Panc1 (cell line): ENCODE measurements around the gene N4BP2L2.

Source experiments
- CTCF ChIP-seq: fragments of 450-650 bp; IDR thresholded peaks from 2 replicates; pipeline ENCODE4 v1.5.1; 2017; ENCODE audit warnings: mild to moderate bottlenecking
- POLR2AphosphoS5 ChIP-seq: IDR thresholded peaks from 2 replicates; pipeline ENCODE4 v1.6.1; 2012; ENCODE audit warnings: mild to moderate bottlenecking, low read depth, low read length, moderate library complexity
- SIN3A ChIP-seq: IDR thresholded peaks from 2 replicates; pipeline ENCODE4 v1.6.1; 2012; ENCODE audit warnings: low read depth, mild to moderate bottlenecking, low read length, moderate library complexity, borderline replicate concordance; ENCODE audit not compliant: insufficient read depth
- TCF7L2 ChIP-seq: IDR thresholded peaks from 2 replicates; pipeline ENCODE4 v1.6.1; 2011; ENCODE audit warnings: mild to moderate bottlenecking, low read depth, low read length, inconsistent platforms
- TF ChIP-seq, protein P1 (sequence below), 2 experiments: IDR thresholded peaks; 2 replicates each; pipeline ENCODE4 v1.6.1; 2011 to 2012; ENCODE audit warnings: low read depth in 2 of 2, control low read depth in 1 of 2, low read length in 1 of 2, mild to moderate bottlenecking in 1 of 2, moderate library complexity in 1 of 2; ENCODE audit not compliant: insufficient read depth in 1 of 2

GRCh38 chr13:32423592-32423991 lies 115.0 kb downstream of the N4BP2L2 start:
- TF ChIP-seq, protein P1, sequence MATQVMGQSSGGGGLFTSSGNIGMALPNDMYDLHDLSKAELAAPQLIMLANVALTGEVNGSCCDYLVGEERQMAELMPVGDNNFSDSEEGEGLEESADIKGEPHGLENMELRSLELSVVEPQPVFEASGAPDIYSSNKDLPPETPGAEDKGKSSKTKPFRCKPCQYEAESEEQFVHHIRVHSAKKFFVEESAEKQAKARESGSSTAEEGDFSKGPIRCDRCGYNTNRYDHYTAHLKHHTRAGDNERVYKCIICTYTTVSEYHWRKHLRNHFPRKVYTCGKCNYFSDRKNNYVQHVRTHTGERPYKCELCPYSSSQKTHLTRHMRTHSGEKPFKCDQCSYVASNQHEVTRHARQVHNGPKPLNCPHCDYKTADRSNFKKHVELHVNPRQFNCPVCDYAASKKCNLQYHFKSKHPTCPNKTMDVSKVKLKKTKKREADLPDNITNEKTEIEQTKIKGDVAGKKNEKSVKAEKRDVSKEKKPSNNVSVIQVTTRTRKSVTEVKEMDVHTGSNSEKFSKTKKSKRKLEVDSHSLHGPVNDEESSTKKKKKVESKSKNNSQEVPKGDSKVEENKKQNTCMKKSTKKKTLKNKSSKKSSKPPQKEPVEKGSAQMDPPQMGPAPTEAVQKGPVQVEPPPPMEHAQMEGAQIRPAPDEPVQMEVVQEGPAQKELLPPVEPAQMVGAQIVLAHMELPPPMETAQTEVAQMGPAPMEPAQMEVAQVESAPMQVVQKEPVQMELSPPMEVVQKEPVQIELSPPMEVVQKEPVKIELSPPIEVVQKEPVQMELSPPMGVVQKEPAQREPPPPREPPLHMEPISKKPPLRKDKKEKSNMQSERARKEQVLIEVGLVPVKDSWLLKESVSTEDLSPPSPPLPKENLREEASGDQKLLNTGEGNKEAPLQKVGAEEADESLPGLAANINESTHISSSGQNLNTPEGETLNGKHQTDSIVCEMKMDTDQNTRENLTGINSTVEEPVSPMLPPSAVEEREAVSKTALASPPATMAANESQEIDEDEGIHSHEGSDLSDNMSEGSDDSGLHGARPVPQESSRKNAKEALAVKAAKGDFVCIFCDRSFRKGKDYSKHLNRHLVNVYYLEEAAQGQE (IDR thresholded peaks at IDR 0.05; ENCODE audit: insufficient read depth in 1 of 2, low read depth in 2 of 2, low read length in 1 of 2): no peak
- TF ChIP-seq CTCF (no peak), SIN3A (no peak), POLR2AphosphoS5 (no peak), TCF7L2 (no peak)
